ENCODE measurements around the gene HEATR5A. TPM values are rescaled to one million over a fixed set of nuclear protein-coding genes. Genes with fewer than 3 reads are reported as not detected.

Gene HEATR5A
- total RNA-seq, 2 donors from 2014 or later, result 10.0 to 16.3 TPM

GRCh38 chr14:31266437-31267331 is 153.7 kb downstream of the HEATR5A start:
- no peaks in the 10 kb centered on the region for H3K4me1 ChIP-seq (replicated peaks)
- WGBS, result 95% methylated on average over 13 of the region's 13 CpGs
- no peak for DNase-seq (ENCODE audit: low spot score)
- H3K36me3 ChIP-seq, result no peaks in the 10 kb centered on the region
- TF ChIP-seq POLR2AphosphoS5 (IDR thresholded peaks at IDR 0.05) (no peak), CTCF (IDR thresholded peaks at IDR 0.05) (no peak), POLR2A (IDR thresholded peaks at IDR 0.05) (no peak)
- no peak overlapping the region for H3K27ac ChIP-seq
- H3K27me3 ChIP-seq (replicated peaks; ENCODE audit: insufficient read depth), result no peaks in the 10 kb centered on the region
- H3K4me3 ChIP-seq, result no peak overlapping the region
- H3K9me3 ChIP-seq, result no peaks in the 10 kb centered on the region
- intact Hi-C loops (cut with DNase I), result no loop called here

GRCh38 chr14:31265701-31266398 is 154.5 kb downstream of the HEATR5A start:
- 85% methylated on average over 8 of the region's 8 CpGs for WGBS
- TF ChIP-seq POLR2A (IDR thresholded peaks at IDR 0.05) (no peak), CTCF (IDR thresholded peaks at IDR 0.05) (no peak), POLR2AphosphoS5 (IDR thresholded peaks at IDR 0.05) (no peak)
- no peaks in the 10 kb centered on the region for H3K36me3 ChIP-seq
- DNase-seq (ENCODE audit: low spot score), result no peak
- no peak overlapping the region for H3K4me3 ChIP-seq
- H3K27me3 ChIP-seq (replicated peaks; ENCODE audit: insufficient read depth), result no peaks in the 10 kb centered on the region
- no peaks in the 10 kb centered on the region for H3K4me1 ChIP-seq (replicated peaks)
- intact Hi-C loops (cut with DNase I), result no loop called here
- H3K9me3 ChIP-seq, result no peaks in the 10 kb centered on the region
- no peak overlapping the region for H3K27ac ChIP-seq

- no peak for TF ChIP-seq POLR2A (IDR thresholded peaks at IDR 0.05)
- no peak for TF ChIP-seq POLR2AphosphoS5 (IDR thresholded peaks at IDR 0.05)
- TF ChIP-seq CTCF (IDR thresholded peaks at IDR 0.05), result no peak
- Histone ChIP-seq H3K9me3 (no peaks in the 10 kb centered on the region), H3K27me3 (replicated peaks; ENCODE audit: insufficient read depth) (no peaks in the 10 kb centered on the region), H3K27ac (no peak overlapping the region), H3K4me3 (no peak overlapping the region), H3K36me3 (no peaks in the 10 kb centered on the region), H3K4me1 (replicated peaks) (no peaks in the 10 kb centered on the region)
- 59% methylated on average over 2 of the region's 2 CpGs for WGBS
- no peak for DNase-seq (ENCODE audit: low spot score)
- intact Hi-C loops (cut with DNase I), result no loop called here
These were observed 156.7 kb downstream of the HEATR5A start for GRCh38 chr14:31263485-31264133.

GRCh38 chr14:31261859-31262731 is 158.3 kb downstream of the HEATR5A start:
- TF ChIP-seq POLR2A (IDR thresholded peaks at IDR 0.05), result no peak
- TF ChIP-seq CTCF (IDR thresholded peaks at IDR 0.05), result no peak
- no peak for TF ChIP-seq POLR2AphosphoS5 (IDR thresholded peaks at IDR 0.05)
- no peak for DNase-seq (ENCODE audit: low spot score)
- no peaks in the 10 kb centered on the region for H3K4me1 ChIP-seq (replicated peaks)
- no peaks in the 10 kb centered on the region for H3K36me3 ChIP-seq
- H3K27me3 ChIP-seq (replicated peaks; ENCODE audit: insufficient read depth), result no peaks in the 10 kb centered on the region
- H3K27ac ChIP-seq, result no peak overlapping the region
- WGBS, result 42% methylated on average over 6 of the region's 6 CpGs
- H3K9me3 ChIP-seq, result no peaks in the 10 kb centered on the region
- intact Hi-C loops (cut with DNase I), result no loop called here
- H3K4me3 ChIP-seq, result no peak overlapping the region

All from prostate gland (tissue), 2 donors.